K562 (cell line): ENCODE data around the gene JDP2. TPM values are rescaled to one million over a fixed set of nuclear protein-coding genes. Genes with fewer than 3 reads are reported as not detected.

Experiments
- ARNT ChIP-seq, 2 experiments: fragments of 450-650 bp; IDR thresholded peaks; 2 replicates each; pipeline ENCODE4 v1.6.1; 2016; ENCODE audit warnings: mild to moderate bottlenecking in 1 of 2
- ELF1 ChIP-seq: fragments of 200-800 bp; sonication (Bioruptor generic); IDR thresholded peaks from 2 replicates; pipeline ENCODE4 v1.6.1; 2016; ENCODE audit warnings: missing genetic modification characterization, missing compliant biosample characterization
- ELF2 ChIP-seq: fragments of 250-450 bp; sonication (Bioruptor Pico); IDR thresholded peaks from 2 replicates; pipeline ENCODE4 v1.5.0; 2021; ENCODE audit warnings: mild to moderate bottlenecking
- ETS2 ChIP-seq: IDR thresholded peaks from 2 replicates; pipeline ENCODE4 v1.6.1; 2016; ENCODE audit warnings: borderline replicate concordance, missing genetic modification characterization, mild to moderate bottlenecking, moderate library complexity, missing compliant biosample characterization; ENCODE audit not compliant: poor library complexity, severe bottlenecking
- HOXB6 ChIP-seq: fragments of 250-450 bp; sonication (Bioruptor Pico); IDR thresholded peaks from 2 replicates; pipeline ENCODE4 v1.5.1; 2022; ENCODE audit warnings: mild to moderate bottlenecking, borderline replicate concordance
- L3MBTL2 ChIP-seq: fragments of 450-650 bp; IDR thresholded peaks from 2 replicates; pipeline ENCODE4 v1.6.1; 2016; ENCODE audit warnings: mild to moderate bottlenecking, moderate library complexity
- MCM3 ChIP-seq: fragments of 450-650 bp; IDR thresholded peaks from 2 replicates; pipeline ENCODE4 v1.6.1; 2016
- NR2C2 ChIP-seq, 2 experiments: fragments of 200-800 bp in 1 of 2; sonication (Bioruptor generic) in 1 of 2; sonication (generic) in 1 of 2; formaldehyde crosslinking in 1 of 2; IDR thresholded peaks; 2 replicates each; pipeline versions ENCODE4 v1.6.1 to v1.8.0; 2016 to 2022; ENCODE audit warnings: mild to moderate bottlenecking in 1 of 2, missing compliant biosample characterization in 1 of 2, missing genetic modification characterization in 1 of 2, missing genetic modification reagents in 1 of 2
- POLR3G ChIP-seq: IDR thresholded peaks from 2 replicates; pipeline ENCODE4 v1.6.1; 2011; ENCODE audit not compliant: insufficient read length, insufficient replicate concordance; ENCODE audit errors: extremely low read depth
- TRIM24 ChIP-seq, 2 experiments: fragments of 450-650 bp; IDR thresholded peaks; 2 replicates each; pipeline ENCODE4 v1.6.1; 2016
- polyA plus RNA-seq, 8 experiments: library from polyadenylated mRNA; depleted of rRNA in 4 of 8; stranded (reverse) in 5 of 8; unstranded in 3 of 8; fragments of >200 nt; fragmentation: Nextera tagmentation in 2 of 8; fragmentation: Illumina TruSeq in 1 of 8; extraction: Ambion mirVana in 2 of 8; extraction: Trizol in 1 of 8; gene quantifications; 2 replicates each; pipeline versions ENCODE4 v1.2.1 to v1.2.3, GENCODE V29; 2011 to 2014; ENCODE audit warnings: inconsistent platforms in 1 of 8, missing spikeins in 1 of 8
- total RNA-seq, 7 experiments: library from RNA; depleted of rRNA in 6 of 7; stranded (reverse); fragments of >200 nt in 6 of 7; fragmentation: Illumina TruSeq in 2 of 7; extraction: Trizol in 2 of 7; gene quantifications; 2 replicates each; pipeline versions ENCODE4 v1.2.1 to v1.2.3, GENCODE V29; 2011 to 2021; ENCODE audit warnings: low replicate concordance in 1 of 7
- TF ChIP-seq, protein P1 (sequence below): fragments of 450-650 bp; IDR thresholded peaks from 2 replicates; pipeline ENCODE4 v1.6.1; 2016; ENCODE audit warnings: mild to moderate bottlenecking, moderate library complexity
- TF ChIP-seq, protein P2 (sequence below): sonication (generic); formaldehyde crosslinking; IDR thresholded peaks from 2 replicates; pipeline ENCODE4 v1.5.0; 2020; ENCODE audit warnings: missing genetic modification reagents
- TF ChIP-seq, protein P3 (sequence below): sonication (generic); formaldehyde crosslinking; IDR thresholded peaks from 2 replicates; pipeline ENCODE4 v1.9.0; 2022; ENCODE audit warnings: mild to moderate bottlenecking, missing genetic modification reagents
- TF ChIP-seq, protein P4 (sequence below): sonication (generic); formaldehyde crosslinking; IDR thresholded peaks from 2 replicates; pipeline ENCODE4 v1.8.0; 2022; ENCODE audit warnings: missing genetic modification reagents, mild to moderate bottlenecking, moderate library complexity, borderline replicate concordance

Gene JDP2
- total and polyA plus RNA-seq, 9 of the 15 experiments (the other 6 are each of a cell fraction or from before 2014, with no cell fraction given), result 0.27 to 13.8 (median 3.1) TPM

DNA sequence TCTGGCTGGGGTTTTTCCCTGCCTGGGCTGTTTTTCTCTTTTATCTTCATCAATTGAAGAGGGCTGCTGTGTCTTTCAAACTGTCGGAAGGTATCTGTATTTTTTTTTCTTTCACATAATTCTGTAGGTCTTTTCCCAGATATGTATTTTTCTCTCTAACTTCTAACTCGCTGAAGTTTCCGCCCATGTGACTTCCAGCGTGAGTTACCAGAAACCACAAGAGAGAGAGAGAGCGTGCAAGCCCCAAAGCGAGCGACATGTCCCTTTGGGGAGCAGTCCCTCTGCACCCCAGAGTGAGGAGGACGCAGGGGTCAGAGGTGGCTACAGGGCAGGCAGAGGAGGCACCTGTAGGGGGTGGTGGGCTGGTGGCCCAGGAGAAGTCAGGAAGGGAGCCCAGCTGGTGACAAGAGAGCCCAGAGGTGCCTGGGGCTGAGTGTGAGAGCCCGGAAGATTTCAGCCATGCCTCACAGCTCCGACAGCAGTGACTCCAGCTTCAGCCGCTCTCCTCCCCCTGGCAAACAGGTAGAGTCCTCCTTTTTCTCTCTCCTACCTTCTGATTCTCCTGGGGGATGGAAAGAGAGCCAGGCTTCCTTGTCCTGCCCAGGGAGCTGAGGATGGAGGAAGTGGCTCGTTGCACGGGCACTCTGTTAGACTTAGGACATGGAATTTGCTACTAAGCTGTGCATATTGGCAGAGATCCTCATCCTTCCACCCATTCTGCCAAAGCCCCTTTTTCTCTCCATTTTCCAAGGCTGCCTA, 94.6 kb downstream of the JDP2 start, which contains the start of gene BATF (continued):
- TF ChIP-seq, protein P1, sequence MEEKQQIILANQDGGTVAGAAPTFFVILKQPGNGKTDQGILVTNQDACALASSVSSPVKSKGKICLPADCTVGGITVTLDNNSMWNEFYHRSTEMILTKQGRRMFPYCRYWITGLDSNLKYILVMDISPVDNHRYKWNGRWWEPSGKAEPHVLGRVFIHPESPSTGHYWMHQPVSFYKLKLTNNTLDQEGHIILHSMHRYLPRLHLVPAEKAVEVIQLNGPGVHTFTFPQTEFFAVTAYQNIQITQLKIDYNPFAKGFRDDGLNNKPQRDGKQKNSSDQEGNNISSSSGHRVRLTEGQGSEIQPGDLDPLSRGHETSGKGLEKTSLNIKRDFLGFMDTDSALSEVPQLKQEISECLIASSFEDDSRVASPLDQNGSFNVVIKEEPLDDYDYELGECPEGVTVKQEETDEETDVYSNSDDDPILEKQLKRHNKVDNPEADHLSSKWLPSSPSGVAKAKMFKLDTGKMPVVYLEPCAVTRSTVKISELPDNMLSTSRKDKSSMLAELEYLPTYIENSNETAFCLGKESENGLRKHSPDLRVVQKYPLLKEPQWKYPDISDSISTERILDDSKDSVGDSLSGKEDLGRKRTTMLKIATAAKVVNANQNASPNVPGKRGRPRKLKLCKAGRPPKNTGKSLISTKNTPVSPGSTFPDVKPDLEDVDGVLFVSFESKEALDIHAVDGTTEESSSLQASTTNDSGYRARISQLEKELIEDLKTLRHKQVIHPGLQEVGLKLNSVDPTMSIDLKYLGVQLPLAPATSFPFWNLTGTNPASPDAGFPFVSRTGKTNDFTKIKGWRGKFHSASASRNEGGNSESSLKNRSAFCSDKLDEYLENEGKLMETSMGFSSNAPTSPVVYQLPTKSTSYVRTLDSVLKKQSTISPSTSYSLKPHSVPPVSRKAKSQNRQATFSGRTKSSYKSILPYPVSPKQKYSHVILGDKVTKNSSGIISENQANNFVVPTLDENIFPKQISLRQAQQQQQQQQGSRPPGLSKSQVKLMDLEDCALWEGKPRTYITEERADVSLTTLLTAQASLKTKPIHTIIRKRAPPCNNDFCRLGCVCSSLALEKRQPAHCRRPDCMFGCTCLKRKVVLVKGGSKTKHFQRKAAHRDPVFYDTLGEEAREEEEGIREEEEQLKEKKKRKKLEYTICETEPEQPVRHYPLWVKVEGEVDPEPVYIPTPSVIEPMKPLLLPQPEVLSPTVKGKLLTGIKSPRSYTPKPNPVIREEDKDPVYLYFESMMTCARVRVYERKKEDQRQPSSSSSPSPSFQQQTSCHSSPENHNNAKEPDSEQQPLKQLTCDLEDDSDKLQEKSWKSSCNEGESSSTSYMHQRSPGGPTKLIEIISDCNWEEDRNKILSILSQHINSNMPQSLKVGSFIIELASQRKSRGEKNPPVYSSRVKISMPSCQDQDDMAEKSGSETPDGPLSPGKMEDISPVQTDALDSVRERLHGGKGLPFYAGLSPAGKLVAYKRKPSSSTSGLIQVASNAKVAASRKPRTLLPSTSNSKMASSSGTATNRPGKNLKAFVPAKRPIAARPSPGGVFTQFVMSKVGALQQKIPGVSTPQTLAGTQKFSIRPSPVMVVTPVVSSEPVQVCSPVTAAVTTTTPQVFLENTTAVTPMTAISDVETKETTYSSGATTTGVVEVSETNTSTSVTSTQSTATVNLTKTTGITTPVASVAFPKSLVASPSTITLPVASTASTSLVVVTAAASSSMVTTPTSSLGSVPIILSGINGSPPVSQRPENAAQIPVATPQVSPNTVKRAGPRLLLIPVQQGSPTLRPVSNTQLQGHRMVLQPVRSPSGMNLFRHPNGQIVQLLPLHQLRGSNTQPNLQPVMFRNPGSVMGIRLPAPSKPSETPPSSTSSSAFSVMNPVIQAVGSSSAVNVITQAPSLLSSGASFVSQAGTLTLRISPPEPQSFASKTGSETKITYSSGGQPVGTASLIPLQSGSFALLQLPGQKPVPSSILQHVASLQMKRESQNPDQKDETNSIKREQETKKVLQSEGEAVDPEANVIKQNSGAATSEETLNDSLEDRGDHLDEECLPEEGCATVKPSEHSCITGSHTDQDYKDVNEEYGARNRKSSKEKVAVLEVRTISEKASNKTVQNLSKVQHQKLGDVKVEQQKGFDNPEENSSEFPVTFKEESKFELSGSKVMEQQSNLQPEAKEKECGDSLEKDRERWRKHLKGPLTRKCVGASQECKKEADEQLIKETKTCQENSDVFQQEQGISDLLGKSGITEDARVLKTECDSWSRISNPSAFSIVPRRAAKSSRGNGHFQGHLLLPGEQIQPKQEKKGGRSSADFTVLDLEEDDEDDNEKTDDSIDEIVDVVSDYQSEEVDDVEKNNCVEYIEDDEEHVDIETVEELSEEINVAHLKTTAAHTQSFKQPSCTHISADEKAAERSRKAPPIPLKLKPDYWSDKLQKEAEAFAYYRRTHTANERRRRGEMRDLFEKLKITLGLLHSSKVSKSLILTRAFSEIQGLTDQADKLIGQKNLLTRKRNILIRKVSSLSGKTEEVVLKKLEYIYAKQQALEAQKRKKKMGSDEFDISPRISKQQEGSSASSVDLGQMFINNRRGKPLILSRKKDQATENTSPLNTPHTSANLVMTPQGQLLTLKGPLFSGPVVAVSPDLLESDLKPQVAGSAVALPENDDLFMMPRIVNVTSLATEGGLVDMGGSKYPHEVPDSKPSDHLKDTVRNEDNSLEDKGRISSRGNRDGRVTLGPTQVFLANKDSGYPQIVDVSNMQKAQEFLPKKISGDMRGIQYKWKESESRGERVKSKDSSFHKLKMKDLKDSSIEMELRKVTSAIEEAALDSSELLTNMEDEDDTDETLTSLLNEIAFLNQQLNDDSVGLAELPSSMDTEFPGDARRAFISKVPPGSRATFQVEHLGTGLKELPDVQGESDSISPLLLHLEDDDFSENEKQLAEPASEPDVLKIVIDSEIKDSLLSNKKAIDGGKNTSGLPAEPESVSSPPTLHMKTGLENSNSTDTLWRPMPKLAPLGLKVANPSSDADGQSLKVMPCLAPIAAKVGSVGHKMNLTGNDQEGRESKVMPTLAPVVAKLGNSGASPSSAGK, result no peak
- no peak for TF ChIP-seq NR2C2 (CRISPR knock-in tag; IDR thresholded peaks at IDR 0.05)
- TF ChIP-seq NR2C2 (tag; IDR thresholded peaks at IDR 0.05), result peak; percentile 11; the same call in 1 of the 2 replicates
- TF ChIP-seq, protein P2, sequence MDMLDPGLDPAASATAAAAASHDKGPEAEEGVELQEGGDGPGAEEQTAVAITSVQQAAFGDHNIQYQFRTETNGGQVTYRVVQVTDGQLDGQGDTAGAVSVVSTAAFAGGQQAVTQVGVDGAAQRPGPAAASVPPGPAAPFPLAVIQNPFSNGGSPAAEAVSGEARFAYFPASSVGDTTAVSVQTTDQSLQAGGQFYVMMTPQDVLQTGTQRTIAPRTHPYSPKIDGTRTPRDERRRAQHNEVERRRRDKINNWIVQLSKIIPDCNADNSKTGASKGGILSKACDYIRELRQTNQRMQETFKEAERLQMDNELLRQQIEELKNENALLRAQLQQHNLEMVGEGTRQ (CRISPR knock-in tag), result peak; percentile 52
- TF ChIP-seq, protein P3, sequence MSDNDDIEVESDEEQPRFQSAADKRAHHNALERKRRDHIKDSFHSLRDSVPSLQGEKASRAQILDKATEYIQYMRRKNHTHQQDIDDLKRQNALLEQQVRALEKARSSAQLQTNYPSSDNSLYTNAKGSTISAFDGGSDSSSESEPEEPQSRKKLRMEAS (CRISPR knock-in tag), result peak; percentile 49
- no peak for TF ChIP-seq ETS2 (tag)
- no peak for TF ChIP-seq MCM3
- TF ChIP-seq HOXB6, result no peak
- TF ChIP-seq, protein P4, sequence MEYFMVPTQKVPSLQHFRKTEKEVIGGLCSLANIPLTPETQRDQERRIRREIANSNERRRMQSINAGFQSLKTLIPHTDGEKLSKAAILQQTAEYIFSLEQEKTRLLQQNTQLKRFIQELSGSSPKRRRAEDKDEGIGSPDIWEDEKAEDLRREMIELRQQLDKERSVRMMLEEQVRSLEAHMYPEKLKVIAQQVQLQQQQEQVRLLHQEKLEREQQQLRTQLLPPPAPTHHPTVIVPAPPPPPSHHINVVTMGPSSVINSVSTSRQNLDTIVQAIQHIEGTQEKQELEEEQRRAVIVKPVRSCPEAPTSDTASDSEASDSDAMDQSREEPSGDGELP (CRISPR knock-in tag), result peak; percentile 44; the same call in 1 of the 2 replicates
- TF ChIP-seq ELF1 (tag), result 0 out of 2 replicates have a peak, but pooled peaks have one; percentile 45
- TF ChIP-seq POLR3G, result no peak
- TF ChIP-seq L3MBTL2, result 0 out of 2 replicates have a peak, but pooled peaks have one; percentile 15
- 0 out of 2 replicates have a peak, but pooled peaks have one; percentile 32 for TF ChIP-seq ELF2 (CRISPR knock-in tag)
- TF ChIP-seq ARNT (IDR thresholded peaks at IDR 0.05), result no peak
- no peak for TF ChIP-seq TRIM24 (IDR thresholded peaks at IDR 0.05)
